GM23338 (cell line): ENCODE measurements around the gene RPGRIP1. TPM values are rescaled to one million over a fixed set of nuclear protein-coding genes. Genes with fewer than 3 reads are reported as not detected.

Experiments
- ATAC-seq: fragments of 200-7000 bp; cut with Tn5 transposase; 3 replicates; pipeline ENCODE4 v1.9.1; 2020
- DNase-seq: peaks from one replicate; pipeline ENCODE4 v3.0.0-alpha.2; 2015; ENCODE audit warnings: low spot score
- H2AFZ ChIP-seq: fragments of 200-600 bp; sonication (generic); 2 replicates; pipeline ENCODE4 v1.8.0; 2016; ENCODE audit warnings: antibody characterized with exemption, mild to moderate bottlenecking, moderate library complexity
- H3F3A ChIP-seq: fragments of 200-600 bp; sonication (generic); replicated peaks from 2 replicates; pipeline ENCODE4 v1.8.0; 2017; ENCODE audit warnings: antibody characterized with exemption, mixed run types, low read depth
- H3K27ac ChIP-seq: fragments of 200-600 bp; sonication (generic); 2 replicates; pipeline ENCODE4 v1.6.1; 2016; ENCODE audit warnings: low read depth
- H3K27me3 ChIP-seq: fragments of 200-600 bp; sonication (generic); 2 replicates; pipeline ENCODE4 v1.8.0; 2016; ENCODE audit warnings: mild to moderate bottlenecking, mixed run types, moderate library complexity; ENCODE audit not compliant: insufficient read depth
- H3K36me3 ChIP-seq: fragments of 200-600 bp; sonication (generic); 2 replicates; pipeline ENCODE4 v1.8.0; 2016; ENCODE audit warnings: mild to moderate bottlenecking; ENCODE audit not compliant: insufficient read depth
- H3K4me1 ChIP-seq: fragments of 200-600 bp; sonication (generic); 2 replicates; pipeline ENCODE4 v1.8.0; 2016; ENCODE audit warnings: mild to moderate bottlenecking, moderate library complexity; ENCODE audit not compliant: insufficient read depth
- H3K4me2 ChIP-seq: fragments of 200-600 bp; sonication (generic); 2 replicates; pipeline ENCODE4 v1.7.1; 2017; ENCODE audit warnings: mixed run types
- H3K4me3 ChIP-seq: fragments of 200-600 bp; sonication (generic); 2 replicates; pipeline ENCODE4 v1.6.1; 2016; ENCODE audit warnings: mixed run types
- H3K79me2 ChIP-seq: fragments of 200-600 bp; sonication (generic); replicated peaks from 2 replicates; pipeline ENCODE4 v1.8.0; 2017; ENCODE audit warnings: mild to moderate bottlenecking; ENCODE audit not compliant: insufficient read depth
- H3K9me2 ChIP-seq: fragments of 200-600 bp; sonication (generic); 2 replicates; pipeline ENCODE4 v1.8.0; 2017; ENCODE audit not compliant: insufficient read depth
- H4K20me1 ChIP-seq: fragments of 200-600 bp; sonication (generic); replicated peaks from 2 replicates; pipeline ENCODE4 v1.8.0; 2017; ENCODE audit warnings: mild to moderate bottlenecking; ENCODE audit not compliant: insufficient read depth
- H3K27ac Mint-ChIP-seq: 2 replicates; pipeline ENCODE4 v1.8.0; 2020; ENCODE audit warnings: inconsistent platforms, mild to moderate bottlenecking, moderate library complexity, mixed read lengths
- H3K27me3 Mint-ChIP-seq: 3 replicates; pipeline ENCODE4 v1.8.0; 2022; ENCODE audit warnings: low read depth, mild to moderate bottlenecking, moderate library complexity, mixed read lengths, inconsistent platforms; ENCODE audit not compliant: insufficient read depth, poor library complexity
- H3K36me3 Mint-ChIP-seq: 3 replicates; pipeline ENCODE4 v1.8.0; 2021; ENCODE audit warnings: low read depth, mild to moderate bottlenecking, inconsistent platforms, moderate library complexity, mixed read lengths
- H3K4me1 Mint-ChIP-seq: 3 replicates; pipeline ENCODE4 v1.8.0; 2020; ENCODE audit warnings: mild to moderate bottlenecking, inconsistent platforms, mixed read lengths
- H3K4me3 Mint-ChIP-seq: 3 replicates; pipeline ENCODE4 v1.8.0; 2021; ENCODE audit warnings: moderate library complexity, mild to moderate bottlenecking, inconsistent platforms, mixed read lengths
- H3K9me3 Mint-ChIP-seq: 3 replicates; pipeline ENCODE4 v1.8.0; 2020; ENCODE audit warnings: moderate library complexity, mild to moderate bottlenecking, inconsistent platforms, mixed read lengths
- CREB1 ChIP-seq: fragments of 250-450 bp; sonication (Bioruptor Pico); IDR thresholded peaks from 2 replicates; pipeline ENCODE4 v1.5.0; 2020; ENCODE audit warnings: low read depth, mild to moderate bottlenecking, moderate library complexity
- EZH2 ChIP-seq: fragments of 200-600 bp; sonication (generic); IDR thresholded peaks from one replicate; pipeline ENCODE4 v1.8.0; 2017; ENCODE audit warnings: antibody characterized with exemption, mild to moderate bottlenecking, low read depth; ENCODE audit not compliant: unreplicated experiment
- EZH2phosphoT487 ChIP-seq: fragments of 200-600 bp; sonication (generic); IDR thresholded peaks from one replicate; pipeline ENCODE4 v1.8.1; 2018; ENCODE audit warnings: antibody characterized with exemption; ENCODE audit not compliant: unreplicated experiment
- JUNB ChIP-seq: IDR thresholded peaks from one replicate; pipeline ENCODE4 v1.6.1; 2016; ENCODE audit warnings: antibody characterized with exemption; ENCODE audit not compliant: unreplicated experiment
- NANOG ChIP-seq: IDR thresholded peaks from 2 replicates; pipeline ENCODE4 v1.6.1; 2016; ENCODE audit warnings: antibody characterized with exemption, borderline replicate concordance
- POLR2AphosphoS5 ChIP-seq: IDR thresholded peaks from 2 replicates; pipeline ENCODE4 v1.6.1; 2016; ENCODE audit warnings: antibody characterized with exemption, low read depth
- REST ChIP-seq: IDR thresholded peaks from one replicate; pipeline ENCODE4 v1.6.1; 2018; ENCODE audit warnings: antibody characterized with exemption; ENCODE audit not compliant: unreplicated experiment
- STAT1 ChIP-seq: IDR thresholded peaks from one replicate; pipeline ENCODE4 v1.6.1; 2016; ENCODE audit warnings: antibody characterized with exemption; ENCODE audit not compliant: unreplicated experiment
- ZNF114 ChIP-seq: fragments of 250-450 bp; sonication (Bioruptor Pico); IDR thresholded peaks from 2 replicates; pipeline ENCODE4 v1.5.0; 2020; ENCODE audit warnings: mild to moderate bottlenecking, moderate library complexity
- ZNF331 ChIP-seq: fragments of 250-450 bp; sonication (Bioruptor Pico); IDR thresholded peaks from 2 replicates; pipeline ENCODE4 v1.5.0; 2020; ENCODE audit warnings: low read depth, mild to moderate bottlenecking, moderate library complexity
- ZNF462 ChIP-seq: fragments of 250-450 bp; sonication (Bioruptor Pico); IDR thresholded peaks from 2 replicates; pipeline ENCODE4 v1.5.0; 2020; ENCODE audit warnings: mild to moderate bottlenecking, moderate library complexity
- polyA plus RNA-seq: library from polyadenylated mRNA; unstranded; fragments of >200 nt; fragmentation: Nextera tagmentation; extraction: Ambion mirVana; gene quantifications from 2 replicates; pipeline ENCODE4 v1.2.1, GENCODE V29; 2016
- total RNA-seq: library from RNA; depleted of rRNA; stranded (reverse); fragments of >200 nt; shearing (Covaris generic); gene quantifications from 2 replicates; pipeline ENCODE4 v1.2.3, GENCODE V29; 2014
- TF ChIP-seq, protein P1 (sequence below), 2 experiments: fragments of 200-600 bp in 1 of 2; sonication (generic) in 1 of 2; conservative IDR thresholded peaks; 2 replicates each; pipeline versions ENCODE4 v1.5.1 to v1.6.1; 2016 to 2017; ENCODE audit warnings: antibody characterized with exemption in 2 of 2, low read depth in 2 of 2, mild to moderate bottlenecking in 2 of 2, moderate library complexity in 1 of 2
- TF ChIP-seq, protein P2 (sequence below): IDR thresholded peaks from 2 replicates; pipeline ENCODE4 v1.6.1; 2016; ENCODE audit warnings: antibody characterized with exemption

Gene RPGRIP1
- total and polyA plus RNA-seq, 2 experiments from 2014 or later: 0.24 to 1.6 TPM

DNA sequence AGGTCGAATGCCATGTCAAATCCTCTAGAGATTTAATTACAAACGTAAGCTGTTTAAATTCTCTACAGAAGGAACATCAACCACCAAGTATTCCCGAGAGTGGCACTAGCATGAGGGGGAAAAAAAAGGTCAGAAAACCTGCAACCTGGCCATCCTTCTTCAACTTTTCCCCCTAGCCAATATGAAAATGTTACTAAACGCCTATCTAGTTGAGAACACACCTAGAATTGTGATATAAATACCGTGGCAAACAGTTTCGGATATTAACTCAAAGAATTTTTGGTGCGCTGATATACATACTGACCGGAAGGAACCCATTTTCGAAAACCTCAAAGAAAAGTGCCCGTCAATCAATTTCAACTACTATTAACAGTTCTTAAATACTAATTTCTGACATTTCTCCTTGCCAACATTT, 12.4 kb upstream of the RPGRIP1 start:
- TF ChIP-seq REST: no peak
- no peak for TF ChIP-seq JUNB
- no peak for TF ChIP-seq ZNF462 (CRISPR knock-in tag)
- TF ChIP-seq, protein P1, sequence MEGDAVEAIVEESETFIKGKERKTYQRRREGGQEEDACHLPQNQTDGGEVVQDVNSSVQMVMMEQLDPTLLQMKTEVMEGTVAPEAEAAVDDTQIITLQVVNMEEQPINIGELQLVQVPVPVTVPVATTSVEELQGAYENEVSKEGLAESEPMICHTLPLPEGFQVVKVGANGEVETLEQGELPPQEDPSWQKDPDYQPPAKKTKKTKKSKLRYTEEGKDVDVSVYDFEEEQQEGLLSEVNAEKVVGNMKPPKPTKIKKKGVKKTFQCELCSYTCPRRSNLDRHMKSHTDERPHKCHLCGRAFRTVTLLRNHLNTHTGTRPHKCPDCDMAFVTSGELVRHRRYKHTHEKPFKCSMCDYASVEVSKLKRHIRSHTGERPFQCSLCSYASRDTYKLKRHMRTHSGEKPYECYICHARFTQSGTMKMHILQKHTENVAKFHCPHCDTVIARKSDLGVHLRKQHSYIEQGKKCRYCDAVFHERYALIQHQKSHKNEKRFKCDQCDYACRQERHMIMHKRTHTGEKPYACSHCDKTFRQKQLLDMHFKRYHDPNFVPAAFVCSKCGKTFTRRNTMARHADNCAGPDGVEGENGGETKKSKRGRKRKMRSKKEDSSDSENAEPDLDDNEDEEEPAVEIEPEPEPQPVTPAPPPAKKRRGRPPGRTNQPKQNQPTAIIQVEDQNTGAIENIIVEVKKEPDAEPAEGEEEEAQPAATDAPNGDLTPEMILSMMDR (conservative IDR thresholded peaks at IDR 0.05; ENCODE audit: low read depth in 2 of 2): no peak
- no peak for TF ChIP-seq EZH2
- no peak for TF ChIP-seq ZNF114 (CRISPR knock-in tag)
- no peak for TF ChIP-seq POLR2AphosphoS5
- TF ChIP-seq CREB1 (CRISPR knock-in tag): no peak
- TF ChIP-seq EZH2phosphoT487: no peak
- TF ChIP-seq, protein P2, sequence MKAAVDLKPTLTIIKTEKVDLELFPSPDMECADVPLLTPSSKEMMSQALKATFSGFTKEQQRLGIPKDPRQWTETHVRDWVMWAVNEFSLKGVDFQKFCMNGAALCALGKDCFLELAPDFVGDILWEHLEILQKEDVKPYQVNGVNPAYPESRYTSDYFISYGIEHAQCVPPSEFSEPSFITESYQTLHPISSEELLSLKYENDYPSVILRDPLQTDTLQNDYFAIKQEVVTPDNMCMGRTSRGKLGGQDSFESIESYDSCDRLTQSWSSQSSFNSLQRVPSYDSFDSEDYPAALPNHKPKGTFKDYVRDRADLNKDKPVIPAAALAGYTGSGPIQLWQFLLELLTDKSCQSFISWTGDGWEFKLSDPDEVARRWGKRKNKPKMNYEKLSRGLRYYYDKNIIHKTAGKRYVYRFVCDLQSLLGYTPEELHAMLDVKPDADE: no peak
- no peak for TF ChIP-seq ZNF331 (CRISPR knock-in tag)
- TF ChIP-seq STAT1: no peak
- TF ChIP-seq NANOG: no peak
- ATAC-seq (no peak), DNase-seq (no peak)
- Mint-ChIP-seq H3K4me3 (peak overlapping the region; percentile 100), H3K27me3 (peaks cover 28% of the 10 kb centered on the region), H3K27ac (peak overlapping the region; percentile 100), H3K4me1 (peaks cover 46% of the 10 kb centered on the region), H3K36me3 (peaks cover 70% of the 10 kb centered on the region), H3K9me3 (peaks cover 6% of the 10 kb centered on the region)
- no peaks in the 10 kb centered on the region for H3K9me2 ChIP-seq
- H3K4me1 ChIP-seq: peaks cover 28% of the 10 kb centered on the region
- H3K4me2 ChIP-seq: peak overlapping the region; percentile 84
- peak overlapping the region; percentile 75 for H3K4me3 ChIP-seq
- H3K79me2 ChIP-seq: peaks cover 68% of the 10 kb centered on the region
- peaks cover 58% of the 10 kb centered on the region for H4K20me1 ChIP-seq
- no peaks in the 10 kb centered on the region for H3K27me3 ChIP-seq
- H3K27ac ChIP-seq: peak overlapping the region; percentile 81; the same call in 1 of the 2 replicates
- H3F3A ChIP-seq: no peaks in the 10 kb centered on the region; the same call in 1 of the 2 replicates
- no peak overlapping the region for H2AFZ ChIP-seq
- H3K36me3 ChIP-seq: peaks cover 39% of the 10 kb centered on the region
